ENCODE results near the gene FOXP1. TPM values are rescaled to one million over a fixed set of nuclear protein-coding genes. Genes with fewer than 3 reads are reported as not detected.

Gene FOXP1
- total RNA-seq, 1 experiment from 2014 or later = 5.4 TPM

DNA sequence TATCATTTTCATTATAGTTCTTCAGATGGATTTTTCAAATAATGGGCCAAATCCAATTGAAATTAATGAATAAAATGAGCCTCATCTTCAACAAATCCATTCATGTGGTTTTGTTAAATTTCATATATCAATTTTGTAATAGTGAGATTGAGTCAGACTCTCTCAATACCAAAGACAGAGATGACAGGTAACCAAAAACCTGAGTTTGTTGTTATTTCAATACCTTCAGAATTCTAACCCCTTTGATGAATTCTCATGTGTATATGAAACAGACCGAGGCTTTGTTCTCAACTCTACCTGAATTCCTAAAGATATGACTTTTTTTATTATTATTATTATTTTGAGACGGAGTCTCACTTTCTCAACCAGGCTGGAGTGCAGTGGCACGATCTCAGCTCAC is 92.8 kb downstream of the FOXP1 start:
- DNase-seq (ENCODE audit: extremely low read depth, low read depth) = no peak

DNA sequence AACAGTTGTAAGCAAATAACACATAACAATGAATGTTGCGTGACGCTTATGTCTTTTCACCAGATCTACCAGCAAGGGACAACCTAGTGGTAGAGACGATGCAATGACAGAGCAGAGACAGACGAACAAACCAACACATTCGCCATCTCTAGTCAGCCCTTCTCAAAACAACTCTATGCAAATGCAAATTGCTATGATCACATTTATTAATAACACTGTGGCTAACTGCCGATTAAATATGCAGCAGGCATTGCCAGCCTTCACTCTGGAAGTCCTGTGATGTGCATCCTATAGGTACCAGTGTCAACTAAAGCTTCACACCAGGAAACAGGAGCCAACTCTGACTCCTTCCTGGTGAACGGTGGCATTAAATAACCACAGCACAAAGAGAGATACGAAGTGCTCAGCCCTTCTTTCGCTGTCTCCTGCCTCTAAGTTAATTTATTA is 94.2 kb downstream of the FOXP1 start:
- DNase-seq (ENCODE audit: extremely low read depth, low read depth) = no peak

DNA sequence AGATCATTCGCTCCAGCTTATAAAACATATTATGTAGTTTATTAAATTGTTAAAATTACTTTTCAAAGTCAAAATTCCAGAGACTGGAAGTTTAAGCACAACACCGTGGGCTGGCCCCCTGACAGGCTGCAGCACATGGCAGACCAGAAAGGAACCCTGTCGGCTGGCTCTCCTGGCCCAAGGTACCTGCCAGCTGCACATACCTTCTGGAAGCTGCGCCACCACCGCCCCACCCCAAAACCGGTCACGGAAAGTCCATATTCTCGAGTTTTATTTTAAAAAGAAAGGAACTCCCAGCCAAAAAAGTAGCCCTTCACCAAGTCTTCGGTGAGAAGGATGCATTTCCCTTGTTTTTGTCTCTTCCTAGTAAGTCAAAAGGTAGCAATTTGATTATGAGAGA is 94.6 kb downstream of the FOXP1 start:
- DNase-seq (ENCODE audit: extremely low read depth, low read depth) = no peak

DNA sequence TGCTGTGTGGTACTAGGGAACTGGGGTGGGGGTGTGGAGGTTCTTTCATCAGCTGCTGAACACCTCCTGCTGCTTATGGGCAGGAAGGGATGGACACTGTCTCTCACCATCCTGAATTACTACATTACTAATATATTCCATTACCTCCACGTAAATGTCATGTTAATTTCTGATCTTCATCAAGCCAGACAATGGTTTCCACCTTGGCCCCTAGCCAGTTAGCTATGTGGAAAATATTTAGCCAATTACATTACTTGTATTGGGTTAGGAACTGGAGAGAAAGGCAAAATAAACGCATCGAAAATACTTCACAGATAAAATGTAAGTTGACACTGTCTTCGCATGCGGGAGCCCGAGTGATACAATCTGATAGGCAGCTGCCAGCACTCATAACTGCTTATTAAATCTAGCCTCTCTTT is 95.1 kb downstream of the FOXP1 start:
- no peak for DNase-seq (ENCODE audit: extremely low read depth, low read depth)

DNA sequence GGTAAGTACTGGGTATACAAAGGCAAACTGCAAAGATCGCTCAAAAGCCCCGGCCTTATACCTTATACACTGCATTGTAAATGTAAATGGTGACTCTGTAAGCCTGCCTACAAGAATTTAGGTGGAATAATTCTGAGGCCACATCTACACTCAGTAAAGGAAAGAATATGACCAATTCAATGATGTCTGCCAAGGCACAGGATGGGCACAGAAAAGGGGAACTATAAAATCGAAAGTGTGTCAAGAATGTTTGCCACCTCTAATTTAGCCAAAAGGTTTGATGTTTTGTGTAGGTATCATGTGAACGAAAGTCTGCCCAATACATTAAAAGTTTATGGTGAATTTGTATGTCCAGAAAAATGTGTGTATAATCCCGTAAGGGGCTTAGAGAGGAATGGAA is 96.1 kb downstream of the FOXP1 start:
- DNase-seq (ENCODE audit: extremely low read depth, low read depth) = no peak

DNA sequence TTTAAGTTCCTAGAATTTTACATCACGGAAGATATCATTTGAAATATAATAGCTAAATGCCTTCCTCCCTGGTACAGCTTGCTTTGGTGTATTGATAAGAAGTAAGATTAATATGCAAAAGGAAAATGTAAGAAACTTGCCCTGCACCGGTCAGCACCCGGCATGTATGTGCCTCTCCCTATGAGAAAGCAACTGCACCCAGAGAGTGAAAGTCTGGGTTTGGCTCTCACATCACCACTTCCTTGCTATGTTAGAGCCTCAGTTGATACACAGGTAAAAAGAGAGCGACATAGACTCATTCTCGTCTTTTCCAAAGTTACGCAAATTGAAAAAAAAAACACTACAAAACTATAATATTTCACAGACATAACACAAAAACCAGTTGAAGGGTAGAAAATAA is 96.7 kb downstream of the FOXP1 start:
- no peak for DNase-seq (ENCODE audit: extremely low read depth, low read depth)

DNA sequence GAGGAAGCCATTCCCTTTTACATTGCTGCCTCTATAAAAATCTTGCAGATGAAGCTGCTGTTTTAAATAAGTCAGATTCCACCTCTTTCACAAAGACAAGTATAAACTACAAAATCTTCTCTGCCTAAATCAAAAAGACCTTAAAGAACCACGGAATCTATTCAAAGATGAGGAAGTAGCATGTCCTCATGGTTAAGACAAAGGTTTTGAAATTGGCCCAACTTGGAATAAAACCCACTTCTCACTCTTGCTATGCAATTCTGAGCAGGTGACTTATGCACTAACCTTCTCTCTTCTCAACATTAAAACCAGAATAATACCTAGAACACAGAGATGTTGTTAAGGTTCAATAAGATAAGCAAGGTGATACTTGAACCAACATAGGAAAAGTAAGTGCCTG is 97.6 kb downstream of the FOXP1 start:
- DNase-seq (ENCODE audit: extremely low read depth, low read depth) = no peak

DNA sequence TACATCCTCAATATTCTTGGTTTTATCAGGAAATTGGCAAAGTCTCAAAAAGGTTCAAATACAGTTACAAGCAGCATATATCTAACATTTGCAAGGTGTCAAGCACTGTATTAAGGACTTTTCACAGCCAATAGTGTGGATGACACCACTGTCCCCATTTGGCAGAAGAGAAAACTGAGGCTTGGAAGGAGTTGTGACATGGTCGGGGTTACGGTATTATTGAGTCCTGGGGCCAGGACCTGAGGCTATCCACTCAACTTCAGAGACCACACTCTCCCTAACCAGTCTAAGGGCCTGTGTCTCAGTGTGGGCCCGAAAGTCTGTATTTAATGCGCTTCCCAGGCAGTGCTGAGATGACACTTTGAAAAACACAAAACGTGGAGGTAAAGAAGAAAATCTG is 99.1 kb downstream of the FOXP1 start:
- no peak for DNase-seq (ENCODE audit: extremely low read depth, low read depth)

DNA sequence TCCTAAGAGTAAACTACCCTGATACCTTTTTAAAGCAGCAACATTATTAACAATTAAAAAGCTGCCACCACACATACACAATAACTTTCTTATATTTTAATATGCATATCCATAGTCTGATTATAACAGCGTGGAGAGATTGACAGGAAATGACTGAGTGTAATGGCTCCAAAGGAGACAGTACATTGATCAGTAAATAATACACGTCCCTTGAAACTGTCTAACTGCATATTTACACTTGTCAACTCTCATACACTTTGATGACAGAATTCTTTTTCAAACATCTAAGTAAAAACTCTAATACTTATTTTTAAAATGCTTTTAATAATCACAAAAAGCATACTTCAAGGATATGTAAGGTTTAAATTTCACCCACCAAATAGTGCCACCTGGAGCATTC is 99.5 kb downstream of the FOXP1 start:
- DNase-seq (ENCODE audit: extremely low read depth, low read depth) = no peak

DNA sequence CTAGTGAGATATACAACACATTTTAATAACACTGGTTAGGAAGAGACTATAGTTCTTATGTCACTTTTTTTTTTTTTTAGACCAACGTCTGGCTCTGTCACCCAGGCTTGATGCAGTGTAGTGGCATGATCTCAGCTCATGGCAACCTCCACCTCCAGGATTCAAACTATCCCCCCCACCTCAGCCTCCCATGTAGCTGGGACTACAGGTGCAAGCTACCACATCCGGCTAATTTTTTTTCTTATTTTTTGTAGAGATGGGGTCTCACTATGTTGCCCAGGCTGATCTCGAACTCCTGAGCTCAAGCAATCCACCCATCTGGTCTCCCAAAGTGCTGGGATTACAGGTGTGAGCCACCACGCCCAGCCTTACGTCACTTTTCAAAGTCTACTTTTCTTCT is 100.8 kb downstream of the FOXP1 start:
- no peak for DNase-seq (ENCODE audit: extremely low read depth, low read depth)

DNA sequence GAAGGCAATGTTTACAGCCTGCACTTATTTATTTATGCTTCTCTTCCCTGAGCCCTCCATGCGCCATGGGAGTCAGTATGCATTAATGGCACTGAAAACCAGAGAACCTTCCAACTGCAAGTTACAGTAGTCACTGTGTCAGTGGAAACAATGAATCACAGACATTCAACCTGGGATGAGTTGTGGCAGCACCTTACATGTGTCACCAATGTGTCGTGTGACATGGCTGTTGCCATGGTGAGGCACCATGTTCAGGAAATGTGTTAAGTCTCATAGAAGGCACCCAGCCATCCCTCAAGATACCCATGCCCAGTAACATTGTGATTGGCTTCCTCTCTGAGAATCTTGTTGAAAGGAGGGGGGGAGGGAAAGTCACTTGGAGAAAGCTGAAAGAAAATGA is 105.0 kb downstream of the FOXP1 start:
- DNase-seq (ENCODE audit: extremely low read depth, low read depth) = no peak

DNA sequence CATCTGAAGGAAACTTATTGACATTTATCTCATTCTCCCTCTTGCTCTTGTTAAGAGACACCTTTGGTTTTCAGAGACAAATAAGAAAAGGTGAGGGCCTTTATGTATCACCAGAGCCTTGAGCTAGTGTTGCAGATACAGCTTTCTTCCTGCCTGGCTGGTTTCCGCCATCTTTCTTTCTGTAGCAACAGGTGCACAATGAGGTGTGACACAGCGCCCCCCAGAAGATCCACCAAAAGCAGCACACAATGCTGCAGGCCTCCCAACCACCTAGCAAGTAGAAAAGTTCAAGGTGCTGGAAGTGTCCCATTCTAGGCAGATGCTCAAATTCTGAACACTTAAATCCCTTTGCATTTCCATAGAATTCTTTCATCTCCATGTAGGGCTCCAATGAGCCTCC is 106.6 kb downstream of the FOXP1 start:
- no peak for DNase-seq (ENCODE audit: extremely low read depth, low read depth)

DNA sequence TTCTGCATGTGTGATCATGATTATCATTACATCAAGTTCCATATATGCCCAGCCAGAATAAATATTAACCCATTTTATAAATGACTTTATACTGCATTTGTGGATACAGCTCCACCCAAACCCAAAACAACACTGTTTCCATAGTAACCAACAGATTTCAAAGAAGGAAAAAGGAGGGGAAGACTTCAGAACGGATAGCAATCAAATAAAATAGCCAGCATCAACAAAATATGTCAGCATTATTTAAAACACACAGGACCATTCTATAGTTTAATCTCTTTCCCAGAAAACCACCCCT is 114.4 kb downstream of the FOXP1 start:
- no peak for DNase-seq (ENCODE audit: extremely low read depth, low read depth)

DNA sequence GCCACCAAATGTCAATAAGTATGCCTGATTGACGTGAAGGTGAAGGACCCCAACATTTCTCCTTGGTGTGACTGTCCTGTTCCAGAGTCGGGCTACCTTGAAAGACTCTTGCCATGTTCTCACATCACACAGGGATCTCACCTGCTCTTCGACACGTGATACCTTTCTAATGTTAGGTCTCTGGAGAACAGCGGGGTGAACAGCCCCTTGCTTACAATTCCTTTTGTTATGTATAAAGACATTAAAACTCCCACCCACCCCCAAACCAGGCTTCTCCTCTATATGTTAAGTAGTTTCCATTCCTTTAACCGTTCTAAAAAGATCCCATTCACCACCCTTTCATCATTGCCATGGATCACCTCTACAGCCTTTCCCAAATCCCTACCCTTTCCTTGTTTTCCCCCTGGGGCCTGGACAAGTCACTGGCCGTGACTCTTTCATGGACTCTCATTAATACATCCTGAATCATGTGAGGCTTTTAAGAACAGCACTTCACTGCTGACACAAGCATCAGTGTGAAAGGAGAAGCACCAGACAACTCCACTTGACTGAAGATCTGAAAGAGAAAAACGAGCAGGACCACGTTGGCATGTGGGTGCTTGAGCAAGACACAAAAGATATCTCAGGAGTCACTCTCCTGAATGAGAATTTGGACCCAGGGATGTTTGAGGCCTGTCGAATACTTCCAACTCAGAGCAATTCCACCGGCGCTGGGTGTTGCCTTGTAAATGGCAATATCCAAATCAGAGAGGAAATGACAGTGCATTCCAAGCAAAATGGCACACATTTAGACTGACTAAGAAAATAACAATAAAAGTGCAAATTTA is 115.0 kb downstream of the FOXP1 start:
- no peak for DNase-seq (ENCODE audit: extremely low read depth, low read depth)

DNA sequence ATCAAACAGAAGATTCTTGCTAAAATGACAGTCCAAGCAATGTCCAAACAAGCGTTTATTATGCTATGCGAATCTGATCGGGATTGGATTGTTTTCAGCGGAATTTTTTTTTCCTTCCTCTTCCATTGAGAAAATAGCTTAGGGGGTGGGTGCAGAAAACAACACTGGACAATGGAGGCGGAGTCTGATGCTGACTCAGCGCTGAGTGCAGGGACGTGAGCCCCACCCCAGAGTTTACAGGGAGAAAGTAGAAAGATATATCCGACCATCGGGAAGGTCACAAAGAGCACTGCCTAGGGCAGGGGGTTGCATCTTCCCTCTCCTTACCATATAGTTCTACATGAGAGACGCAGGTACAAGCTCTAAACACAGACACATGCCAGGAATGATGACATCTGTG is 117.0 kb downstream of the FOXP1 start:
- no peak for DNase-seq (ENCODE audit: extremely low read depth, low read depth)

DNA sequence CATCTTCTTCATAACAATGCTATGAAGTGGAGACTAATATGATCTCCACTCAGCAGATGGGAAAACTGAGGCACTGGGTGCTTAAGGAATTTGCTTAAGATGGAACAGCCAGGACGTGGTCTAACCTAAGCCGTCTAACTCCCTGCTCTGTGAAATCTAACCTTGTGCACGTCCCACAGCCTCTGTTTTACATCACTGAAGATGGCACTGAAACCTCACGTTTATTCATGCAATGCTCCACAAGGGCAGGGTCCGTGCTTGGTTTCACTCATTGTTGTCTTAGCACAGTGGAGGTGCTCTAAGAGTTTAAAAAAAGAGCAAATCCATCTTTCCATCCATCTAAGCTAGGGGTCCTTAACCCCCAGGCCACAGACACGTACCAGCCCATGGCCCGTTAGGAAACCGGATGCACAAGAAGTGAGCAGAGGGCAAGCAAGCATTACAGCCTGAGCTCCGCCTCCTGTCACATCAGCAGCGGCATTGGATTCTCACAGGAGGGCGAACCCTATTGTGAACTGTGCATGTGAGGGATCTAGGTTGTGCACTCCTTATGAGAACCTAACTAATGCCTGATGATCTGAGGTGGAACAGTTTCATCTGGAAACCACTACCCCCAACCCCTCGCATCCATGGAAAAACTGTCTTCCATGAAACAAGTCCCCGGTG is 118.0 kb downstream of the FOXP1 start:
- no peak for DNase-seq (ENCODE audit: extremely low read depth, low read depth)

DNA sequence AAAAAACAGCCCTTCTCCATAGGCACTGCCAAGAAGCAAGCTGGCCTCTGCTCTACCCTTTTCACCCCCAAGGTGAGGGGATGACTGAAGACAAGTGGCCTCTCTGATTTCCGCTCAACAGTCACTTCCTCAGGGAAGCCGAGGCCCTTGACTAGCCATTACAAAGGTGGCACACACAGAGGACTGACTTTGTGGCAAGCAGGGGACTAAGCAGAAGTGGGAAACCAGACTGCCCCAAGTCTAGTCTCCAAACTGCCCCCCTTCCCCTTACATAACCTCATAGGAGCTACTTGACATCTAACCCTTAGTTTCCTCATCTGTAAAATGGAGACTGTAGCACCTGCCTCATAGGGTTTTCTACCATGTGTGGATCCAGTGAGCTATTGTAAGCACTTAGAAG is 118.9 kb downstream of the FOXP1 start:
- DNase-seq (ENCODE audit: extremely low read depth, low read depth) = no peak

DNA sequence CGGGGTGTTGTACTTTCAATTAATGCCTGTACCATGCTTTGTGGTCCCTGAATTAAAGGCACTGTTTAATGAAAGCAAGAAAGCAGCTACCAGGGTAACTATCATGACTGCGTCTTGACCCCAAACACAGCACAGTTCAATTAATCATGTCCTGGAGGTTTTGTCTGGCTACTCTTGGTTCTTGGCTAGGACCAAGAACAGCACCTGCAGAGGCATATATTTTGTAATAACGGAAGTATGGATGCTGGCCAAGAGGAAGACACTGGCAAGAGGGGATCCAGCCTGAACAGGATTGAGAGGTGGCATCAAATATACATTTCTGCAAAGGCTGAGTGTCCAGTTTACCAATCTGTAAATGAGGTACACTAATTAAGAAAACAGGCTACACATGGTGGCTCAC is 119.9 kb downstream of the FOXP1 start:
- DNase-seq (ENCODE audit: extremely low read depth, low read depth) = no peak

DNA sequence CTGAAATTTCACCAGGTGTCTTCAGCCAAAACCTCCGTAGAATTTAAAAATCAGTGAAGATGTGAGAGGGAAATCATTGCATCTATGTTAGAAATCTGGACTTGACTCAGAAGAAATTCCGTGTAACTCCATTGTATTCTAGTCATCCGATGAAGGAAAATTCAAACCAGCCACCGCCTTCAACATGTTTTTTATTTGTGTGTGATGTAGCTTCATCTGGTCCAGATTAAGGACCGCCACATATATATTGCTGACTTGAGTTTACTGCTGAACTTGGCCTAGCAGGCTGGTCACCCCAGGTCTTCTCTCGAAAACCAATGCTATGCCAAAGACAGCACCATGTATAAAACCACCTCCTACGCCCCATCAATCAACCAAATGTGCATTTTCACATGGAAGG is 120.9 kb downstream of the FOXP1 start:
- DNase-seq (ENCODE audit: extremely low read depth, low read depth) = no peak

DNA sequence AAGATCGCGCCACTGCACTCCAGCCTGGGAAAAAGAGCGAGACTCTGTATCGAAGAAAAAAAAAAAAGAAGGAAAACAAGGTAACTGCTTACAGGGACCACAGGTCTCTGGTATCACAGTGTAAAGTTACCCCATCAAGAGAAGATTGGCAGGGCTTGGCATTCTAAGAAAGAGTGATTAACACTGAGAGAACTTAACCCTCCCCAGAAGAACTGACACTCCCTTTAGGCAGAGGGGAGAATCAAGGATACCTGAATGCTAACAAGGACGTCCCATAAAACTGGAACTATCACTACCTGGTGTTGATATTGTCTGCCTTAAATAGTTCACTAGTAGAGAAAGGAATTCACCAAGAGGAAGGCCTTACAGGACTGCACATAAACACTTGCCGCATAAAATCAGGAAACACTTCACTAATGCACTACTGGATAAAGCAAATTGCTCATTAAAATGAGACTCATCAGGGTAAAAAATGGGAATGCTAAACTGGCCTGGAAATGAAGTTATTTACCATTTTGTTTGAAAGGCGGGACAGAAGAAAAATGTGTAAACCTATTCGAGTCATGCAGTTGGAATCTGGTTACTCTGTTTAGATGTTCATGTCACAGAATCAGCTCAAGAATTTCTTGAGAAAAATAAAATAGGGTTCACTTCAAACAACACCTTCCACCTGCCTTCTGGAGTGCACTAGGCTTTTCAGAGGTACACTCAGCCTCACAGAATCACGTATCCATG is 121.6 kb downstream of the FOXP1 start:
- DNase-seq (ENCODE audit: extremely low read depth, low read depth) = no peak

DNA sequence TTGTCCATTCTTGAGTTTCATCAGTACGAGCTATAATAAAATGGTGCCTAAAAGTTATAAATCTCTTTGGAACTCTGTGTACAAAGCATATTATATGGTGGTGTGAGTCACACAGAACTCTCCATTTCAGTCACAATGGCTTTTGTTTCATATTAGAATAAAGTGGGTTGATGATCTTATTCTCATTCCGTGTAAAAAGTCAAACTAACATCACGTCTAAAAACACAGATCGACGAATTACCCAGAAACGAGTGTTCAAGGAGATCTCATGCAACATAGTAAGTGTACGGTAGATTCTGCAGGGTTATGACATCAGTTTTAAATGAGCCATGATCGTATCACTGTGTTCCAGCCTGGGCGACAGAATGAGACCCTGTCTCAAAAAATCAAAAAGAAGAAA is 122.4 kb downstream of the FOXP1 start:
- DNase-seq (ENCODE audit: extremely low read depth, low read depth) = no peak

DNA sequence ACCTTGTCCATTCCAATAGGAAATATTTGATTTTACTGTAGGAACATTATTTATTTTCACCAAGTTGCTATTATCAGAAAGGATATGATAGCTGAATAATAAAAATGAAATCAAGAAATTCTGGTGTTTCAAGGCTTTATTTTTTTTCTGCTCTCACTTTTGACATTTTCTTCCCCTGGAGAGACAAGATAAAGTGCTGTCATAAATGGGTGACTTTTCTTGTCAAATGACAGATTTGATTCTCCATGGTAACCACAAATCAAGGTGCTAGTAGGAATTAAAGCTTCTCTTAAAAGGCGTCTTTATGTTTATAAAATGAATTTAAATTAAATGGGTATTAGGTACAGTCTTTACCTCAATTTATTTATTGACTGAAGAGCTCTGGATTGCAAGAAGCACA is 124.6 kb downstream of the FOXP1 start:
- DNase-seq (ENCODE audit: extremely low read depth, low read depth) = no peak

All from NCI-H460 (cell line).